Trophoblast cell (in vitro differentiated cells and primary cell): ENCODE measurements around the gene CAPZB.

ENCODE experiments used
- DNase-seq, 2 donors: peaks; one replicate each; pipeline ENCODE4 v3.0.0-alpha.2; 2016
- H2AFZ ChIP-seq: 2 replicates; pipeline ENCODE4 v1.6.1; 2013; ENCODE audit warnings: low read length, moderate library complexity, mild to moderate bottlenecking; ENCODE audit not compliant: insufficient read depth, poor library complexity
- H2AK5ac ChIP-seq: 2 replicates; pipeline ENCODE4 v1.6.1; 2013; ENCODE audit warnings: mild to moderate bottlenecking, low read length
- H2BK120ac ChIP-seq: 2 replicates; pipeline ENCODE4 v1.6.1; 2013; ENCODE audit warnings: low read length, mild to moderate bottlenecking, moderate library complexity; ENCODE audit not compliant: insufficient read depth, poor library complexity
- H2BK12ac ChIP-seq: 2 replicates; pipeline ENCODE4 v1.6.1; 2013; ENCODE audit warnings: mild to moderate bottlenecking, low read length, moderate library complexity
- H2BK5ac ChIP-seq: 2 replicates; pipeline ENCODE4 v1.6.1; 2013; ENCODE audit warnings: low read length, low read depth, moderate library complexity, mild to moderate bottlenecking; ENCODE audit not compliant: poor library complexity
- H3K14ac ChIP-seq: 2 replicates; pipeline ENCODE4 v1.6.1; 2013; ENCODE audit warnings: mild to moderate bottlenecking, low read length
- H3K18ac ChIP-seq: 2 replicates; pipeline ENCODE4 v1.6.1; 2013; ENCODE audit warnings: mild to moderate bottlenecking, low read length
- H3K23ac ChIP-seq: 2 replicates; pipeline ENCODE4 v1.6.1; 2013; ENCODE audit warnings: low read length
- H3K27ac ChIP-seq: 2 replicates; pipeline ENCODE4 v1.5.1; 2013; ENCODE audit warnings: low read depth, mild to moderate bottlenecking, inconsistent platforms, low read length, moderate library complexity
- H3K27me3 ChIP-seq: 2 replicates; pipeline ENCODE4 v1.6.1; 2013; ENCODE audit warnings: inconsistent platforms, mild to moderate bottlenecking, low read length, moderate library complexity; ENCODE audit not compliant: insufficient read depth
- H3K36me3 ChIP-seq, 2 experiments: 1 replicate in 1 of 2; 2 replicates in 1 of 2; pipeline ENCODE4 v1.6.1; 2013; ENCODE audit warnings: low read length in 2 of 2, mild to moderate bottlenecking in 2 of 2, moderate library complexity in 1 of 2; ENCODE audit not compliant: insufficient read depth in 2 of 2, control insufficient read depth in 1 of 2
- H3K4ac ChIP-seq: 2 replicates; pipeline ENCODE4 v1.6.1; 2013; ENCODE audit warnings: low read depth, mild to moderate bottlenecking, low read length, moderate library complexity
- H3K4me1 ChIP-seq, 2 experiments: 1 replicate in 1 of 2; 2 replicates in 1 of 2; pipeline ENCODE4 v1.6.1; 2013; ENCODE audit warnings: low read length in 2 of 2, mild to moderate bottlenecking in 2 of 2, moderate library complexity in 1 of 2; ENCODE audit not compliant: insufficient read depth in 2 of 2, control insufficient read depth in 1 of 2
- H3K4me2 ChIP-seq: 2 replicates; pipeline ENCODE4 v1.6.1; 2013; ENCODE audit warnings: inconsistent platforms, mild to moderate bottlenecking, low read length, moderate library complexity
- H3K4me3 ChIP-seq: 2 replicates; pipeline ENCODE4 v1.5.1; 2013; ENCODE audit warnings: mild to moderate bottlenecking, low read depth, low read length, inconsistent platforms
- H3K79me1 ChIP-seq: one replicate; pipeline ENCODE4 v1.6.1; 2013; ENCODE audit warnings: low read length
- H3K79me2 ChIP-seq: 2 replicates; pipeline ENCODE4 v1.6.1; 2013; ENCODE audit warnings: low read length, mild to moderate bottlenecking; ENCODE audit not compliant: control insufficient read depth, insufficient read depth, poor library complexity
- H3K9ac ChIP-seq: 2 replicates; pipeline ENCODE4 v1.6.1; 2013; ENCODE audit warnings: mild to moderate bottlenecking, low read length
- H3K9me3 ChIP-seq: 2 replicates; pipeline ENCODE4 v1.6.1; 2013; ENCODE audit warnings: low read depth, mild to moderate bottlenecking, control low read depth, inconsistent platforms, low read length; ENCODE audit not compliant: insufficient read depth
- H4K12ac ChIP-seq: 2 replicates; pipeline ENCODE4 v1.6.1; 2013; ENCODE audit warnings: low read depth, mild to moderate bottlenecking, low read length, moderate library complexity
- H4K8ac ChIP-seq: 2 replicates; pipeline ENCODE4 v1.6.1; 2013; ENCODE audit warnings: low read depth, mild to moderate bottlenecking, low read length, moderate library complexity
- H4K91ac ChIP-seq: one replicate; pipeline ENCODE4 v1.6.1; 2013; ENCODE audit warnings: low read depth, mild to moderate bottlenecking, low read length, moderate library complexity
- WGBS: extraction: QIAGEN DNeasy Blood & Tissue Kit; methylation state at CpG from one replicate; pipeline ENCODE4 v1.1.7; 2013; ENCODE audit warnings: missing lambda C conversion rate; ENCODE audit not compliant: insufficient read length, insufficient coverage; ENCODE audit errors: extremely low coverage; 5-methylcytosine and 5-hydroxymethylcytosine counted together

Gene CAPZB

GRCh38 chr1:19323987-19324664 is 161.2 kb downstream of the CAPZB start:
- no CpG with 5 or more reads among the region's 23 CpGs for WGBS
- no peak overlapping the region for H2AFZ ChIP-seq
- peaks cover 0 to 4% of the 10 kb centered on the region in 2 experiments for H3K4me1 ChIP-seq
- no peaks in the 10 kb centered on the region for H3K9me3 ChIP-seq
- no peak overlapping the region for H3K23ac ChIP-seq
- no peak overlapping the region for H2BK120ac ChIP-seq
- H4K8ac ChIP-seq: no peak overlapping the region
- H3K4ac ChIP-seq: no peak overlapping the region
- H2BK12ac ChIP-seq: no peak overlapping the region
- no peaks in the 10 kb centered on the region for H3K27me3 ChIP-seq
- DNase-seq: no peak
- no peak overlapping the region for H3K14ac ChIP-seq
- no peak overlapping the region for H2AK5ac ChIP-seq
- no peak overlapping the region for H4K91ac ChIP-seq
- H2BK5ac ChIP-seq: no peak overlapping the region
- H3K4me2 ChIP-seq: no peak overlapping the region
- peaks cover 59% of the 10 kb centered on the region in 2 experiments for H3K36me3 ChIP-seq
- H3K18ac ChIP-seq: no peak overlapping the region
- no peak overlapping the region for H3K27ac ChIP-seq
- no peak overlapping the region for H3K4me3 ChIP-seq
- H3K9ac ChIP-seq: no peak overlapping the region
- no peak overlapping the region for H4K12ac ChIP-seq
- H3K79me2 ChIP-seq: no peaks in the 10 kb centered on the region
- H3K79me1 ChIP-seq: no peaks in the 10 kb centered on the region

GRCh38 chr1:19322481-19322880 is 162.9 kb downstream of the CAPZB start:
- H3K9ac ChIP-seq: no peak overlapping the region
- H2AK5ac ChIP-seq: no peak overlapping the region
- H3K79me2 ChIP-seq: no peaks in the 10 kb centered on the region
- no peak overlapping the region for H4K91ac ChIP-seq
- no peak overlapping the region for H3K23ac ChIP-seq
- H3K4me3 ChIP-seq: no peak overlapping the region
- no CpG with 5 or more reads among the region's 10 CpGs for WGBS
- H2BK5ac ChIP-seq: no peak overlapping the region
- H3K9me3 ChIP-seq: no peaks in the 10 kb centered on the region
- H3K14ac ChIP-seq: no peak overlapping the region
- peaks cover 56 to 57% of the 10 kb centered on the region in 2 experiments for H3K36me3 ChIP-seq
- no peak overlapping the region for H3K4me2 ChIP-seq
- H2BK120ac ChIP-seq: no peak overlapping the region
- H4K12ac ChIP-seq: no peak overlapping the region
- H3K18ac ChIP-seq: no peak overlapping the region
- no peak overlapping the region for H3K4ac ChIP-seq
- H3K79me1 ChIP-seq: no peaks in the 10 kb centered on the region
- H2AFZ ChIP-seq: no peak overlapping the region
- peaks cover 0 to 4% of the 10 kb centered on the region in 2 experiments for H3K4me1 ChIP-seq
- DNase-seq: no peak
- no peaks in the 10 kb centered on the region for H3K27me3 ChIP-seq
- no peak overlapping the region for H4K8ac ChIP-seq
- no peak overlapping the region for H3K27ac ChIP-seq
- H2BK12ac ChIP-seq: no peak overlapping the region

GRCh38 chr1:19321071-19321470 is 164.3 kb downstream of the CAPZB start:
- no peak overlapping the region for H2BK120ac ChIP-seq
- no peak overlapping the region for H3K4ac ChIP-seq
- no peaks in the 10 kb centered on the region for H3K9me3 ChIP-seq
- H3K14ac ChIP-seq: no peak overlapping the region
- H2AK5ac ChIP-seq: no peak overlapping the region
- peaks cover 0 to 2% of the 10 kb centered on the region in 2 experiments for H3K4me1 ChIP-seq
- no peak overlapping the region for H2AFZ ChIP-seq
- H3K79me1 ChIP-seq: no peaks in the 10 kb centered on the region
- H3K23ac ChIP-seq: no peak overlapping the region
- no peak overlapping the region for H2BK5ac ChIP-seq
- no peak overlapping the region for H4K12ac ChIP-seq
- no peaks in the 10 kb centered on the region for H3K79me2 ChIP-seq
- no peak overlapping the region for H2BK12ac ChIP-seq
- no peak overlapping the region for H3K18ac ChIP-seq
- H3K4me2 ChIP-seq: no peak overlapping the region
- no peak overlapping the region for H4K91ac ChIP-seq
- no peak overlapping the region for H3K27ac ChIP-seq
- no peak overlapping the region for H3K9ac ChIP-seq
- H3K27me3 ChIP-seq: no peaks in the 10 kb centered on the region
- DNase-seq: no peak
- H3K36me3 ChIP-seq: peaks cover 47 to 49% of the 10 kb centered on the region in 2 experiments
- H4K8ac ChIP-seq: no peak overlapping the region
- no CpG with 5 or more reads among the region's 3 CpGs for WGBS
- no peak overlapping the region for H3K4me3 ChIP-seq

- Histone ChIP-seq H4K91ac (no peak overlapping the region), H3K4me2 (no peak overlapping the region), H3K14ac (no peak overlapping the region), H2AFZ (no peak overlapping the region), H2BK12ac (no peak overlapping the region), H3K9me3 (no peaks in the 10 kb centered on the region), H2AK5ac (no peak overlapping the region), H4K8ac (no peak overlapping the region), H3K4me1 (peaks cover 9 to 11% of the 10 kb centered on the region in 2 experiments), H3K79me1 (no peaks in the 10 kb centered on the region), H3K27me3 (no peaks in the 10 kb centered on the region), H2BK5ac (no peak overlapping the region), H3K4ac (no peak overlapping the region), H3K4me3 (no peak overlapping the region), H3K18ac (no peak overlapping the region), H3K27ac (no peak overlapping the region), H4K12ac (no peak overlapping the region), H3K23ac (no peak overlapping the region), H2BK120ac (no peak overlapping the region), H3K79me2 (no peaks in the 10 kb centered on the region), H3K36me3 (peaks cover 36 to 38% of the 10 kb centered on the region in 2 experiments), H3K9ac (no peak overlapping the region)
- no CpG with 5 or more reads among the region's 3 CpGs for WGBS
- DNase-seq: peak in 1 of 2 donors; percentile 18
Observed at GRCh38 chr1:19319196-19319595, 166.1 kb downstream of the CAPZB start.
